ENCODE measurements around the gene TLE4. TPM values are rescaled to one million over a fixed set of nuclear protein-coding genes. Genes with fewer than 3 reads are reported as not detected.

The TLE4 gene
- total RNA-seq, 3 donors from 2014 or later = 25.0 to 47.0 (median 35.1) TPM

DNA sequence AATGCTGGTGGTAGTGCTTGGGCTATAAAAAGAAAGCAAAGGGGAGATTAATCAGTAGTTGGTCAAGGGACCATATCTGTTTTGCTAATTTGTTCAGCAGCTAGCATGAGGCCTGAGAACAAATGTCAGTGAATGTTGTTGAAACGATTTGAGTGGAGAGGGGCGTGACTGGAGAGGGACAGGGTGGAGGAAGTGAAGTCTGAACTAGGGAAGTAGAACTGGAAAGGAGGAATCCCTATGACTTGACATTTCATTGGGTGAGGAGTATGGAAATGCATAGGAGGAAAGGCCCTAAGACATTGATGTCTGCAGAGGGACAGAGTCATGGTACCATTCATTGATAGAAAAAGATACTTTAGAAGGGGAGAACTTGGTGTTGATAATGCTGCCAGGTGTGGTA is 19.7 kb downstream of the TLE4 start:
- H3K36me3 ChIP-seq = no peaks in the 10 kb centered on the region
- intact Hi-C loops (cut with DNase I; ENCODE audit: low total_unique reads) = no loop called here
- H3K4me3 ChIP-seq = no peak overlapping the region
- no peak for DNase-seq (ENCODE audit: low spot score in 2 of 2)
- no peak overlapping the region for H3K27ac ChIP-seq
- no peak for TF ChIP-seq POLR2AphosphoS5 (IDR thresholded peaks at IDR 0.05)
- TF ChIP-seq POLR2A (IDR thresholded peaks at IDR 0.05) = no peak
- peaks cover 0 to 5% of the 10 kb centered on the region in 2 donors for H3K4me1 ChIP-seq
- H3K9me3 ChIP-seq = no peaks in the 10 kb centered on the region
- no peaks in the 10 kb centered on the region for H3K27me3 ChIP-seq

- H3K4me3 ChIP-seq = no peak overlapping the region
- peaks cover 0 to 5% of the 10 kb centered on the region in 2 donors for H3K4me1 ChIP-seq
- no peak for TF ChIP-seq POLR2AphosphoS5 (IDR thresholded peaks at IDR 0.05)
- TF ChIP-seq, protein P1, sequence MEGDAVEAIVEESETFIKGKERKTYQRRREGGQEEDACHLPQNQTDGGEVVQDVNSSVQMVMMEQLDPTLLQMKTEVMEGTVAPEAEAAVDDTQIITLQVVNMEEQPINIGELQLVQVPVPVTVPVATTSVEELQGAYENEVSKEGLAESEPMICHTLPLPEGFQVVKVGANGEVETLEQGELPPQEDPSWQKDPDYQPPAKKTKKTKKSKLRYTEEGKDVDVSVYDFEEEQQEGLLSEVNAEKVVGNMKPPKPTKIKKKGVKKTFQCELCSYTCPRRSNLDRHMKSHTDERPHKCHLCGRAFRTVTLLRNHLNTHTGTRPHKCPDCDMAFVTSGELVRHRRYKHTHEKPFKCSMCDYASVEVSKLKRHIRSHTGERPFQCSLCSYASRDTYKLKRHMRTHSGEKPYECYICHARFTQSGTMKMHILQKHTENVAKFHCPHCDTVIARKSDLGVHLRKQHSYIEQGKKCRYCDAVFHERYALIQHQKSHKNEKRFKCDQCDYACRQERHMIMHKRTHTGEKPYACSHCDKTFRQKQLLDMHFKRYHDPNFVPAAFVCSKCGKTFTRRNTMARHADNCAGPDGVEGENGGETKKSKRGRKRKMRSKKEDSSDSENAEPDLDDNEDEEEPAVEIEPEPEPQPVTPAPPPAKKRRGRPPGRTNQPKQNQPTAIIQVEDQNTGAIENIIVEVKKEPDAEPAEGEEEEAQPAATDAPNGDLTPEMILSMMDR (IDR thresholded peaks at IDR 0.05) = no peak
- TF ChIP-seq POLR2A (IDR thresholded peaks at IDR 0.05) = no peak
- no peak overlapping the region for H3K27ac ChIP-seq
- DNase-seq (ENCODE audit: low spot score in 2 of 2) = no peak
- H3K27me3 ChIP-seq = no peaks in the 10 kb centered on the region
- H3K9me3 ChIP-seq = no peaks in the 10 kb centered on the region
- H3K36me3 ChIP-seq = no peaks in the 10 kb centered on the region
- intact Hi-C loops (cut with DNase I; ENCODE audit: low total_unique reads) = no loop called here
These were observed 21.1 kb downstream of the TLE4 start for GRCh38 chr9:79592726-79593493.

GRCh38 chr9:79598562-79599345 is 27.0 kb downstream of the TLE4 start:
- intact Hi-C loops (cut with DNase I; ENCODE audit: low total_unique reads) = no loop called here
- H3K4me1 ChIP-seq = no peaks in the 10 kb centered on the region
- no peaks in the 10 kb centered on the region for H3K27me3 ChIP-seq
- H3K4me3 ChIP-seq = no peak overlapping the region
- H3K36me3 ChIP-seq = no peaks in the 10 kb centered on the region
- DNase-seq (ENCODE audit: low spot score in 2 of 2) = no peak
- no peak for TF ChIP-seq POLR2A (IDR thresholded peaks at IDR 0.05)
- no peak for TF ChIP-seq POLR2AphosphoS5 (IDR thresholded peaks at IDR 0.05)
- TF ChIP-seq, protein P1 (IDR thresholded peaks at IDR 0.05) = no peak
- H3K27ac ChIP-seq = no peak overlapping the region
- peaks cover 0 to 8% of the 10 kb centered on the region in 2 donors for H3K9me3 ChIP-seq

GRCh38 chr9:79600466-79600865 is 28.7 kb downstream of the TLE4 start:
- DNase-seq (ENCODE audit: low spot score in 2 of 2) = no peak
- Histone ChIP-seq H3K4me1 (no peaks in the 10 kb centered on the region), H3K9me3 (peaks cover 0 to 8% of the 10 kb centered on the region in 2 donors), H3K36me3 (no peaks in the 10 kb centered on the region), H3K4me3 (no peak overlapping the region), H3K27ac (no peak overlapping the region), H3K27me3 (no peaks in the 10 kb centered on the region)
- TF ChIP-seq POLR2A (IDR thresholded peaks at IDR 0.05) = no peak
- TF ChIP-seq, protein P1 (IDR thresholded peaks at IDR 0.05) = no peak
- TF ChIP-seq POLR2AphosphoS5 (IDR thresholded peaks at IDR 0.05) = no peak
- intact Hi-C loops (cut with DNase I; ENCODE audit: low total_unique reads) = no loop called here

DNA sequence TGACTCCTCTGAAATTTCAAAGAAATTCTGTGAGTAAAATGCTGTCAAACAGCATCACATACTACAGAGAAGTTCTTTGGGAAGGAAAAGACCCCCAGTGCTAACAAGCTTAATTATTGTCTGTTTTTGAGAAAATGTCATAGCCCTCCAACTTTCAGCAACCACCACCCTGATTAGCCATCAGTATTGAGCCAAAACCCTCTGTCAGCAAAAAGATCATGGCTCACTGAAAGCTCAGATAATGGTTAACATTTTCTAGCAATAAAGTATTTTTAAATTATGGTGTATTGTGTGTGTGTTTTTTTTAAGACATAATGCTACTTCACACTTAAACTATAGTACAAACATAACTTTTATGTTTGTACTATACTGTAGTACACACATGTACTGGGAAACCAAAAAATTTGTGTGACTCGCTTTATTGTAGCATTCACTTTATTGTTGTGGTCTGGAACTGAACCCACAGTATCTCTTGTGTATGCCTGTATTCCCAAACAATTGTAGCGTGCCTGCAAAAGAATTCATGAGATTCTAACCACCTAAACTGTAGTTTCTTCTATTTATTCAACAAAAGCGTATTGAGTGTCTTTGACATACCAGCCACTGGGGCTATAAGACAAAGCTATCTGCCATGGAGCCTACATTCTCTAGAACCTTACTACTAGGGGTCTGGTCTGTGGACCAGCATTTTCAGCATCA is 31.6 kb downstream of the TLE4 start:
- Histone ChIP-seq H3K4me3 (no peak overlapping the region), H3K27me3 (no peaks in the 10 kb centered on the region), H3K36me3 (no peaks in the 10 kb centered on the region), H3K4me1 (no peaks in the 10 kb centered on the region), H3K27ac (no peak overlapping the region), H3K9me3 (peaks cover 0 to 8% of the 10 kb centered on the region in 2 donors)
- TF ChIP-seq POLR2AphosphoS5 (IDR thresholded peaks at IDR 0.05) (no peak), POLR2A (IDR thresholded peaks at IDR 0.05) (no peak)
- TF ChIP-seq, protein P1 (IDR thresholded peaks at IDR 0.05) = no peak
- DNase-seq (ENCODE audit: low spot score in 2 of 2) = no peak
- intact Hi-C loops (cut with DNase I; ENCODE audit: low total_unique reads) = no loop called here

Measured in breast epithelium (tissue), 4 donors.